CD4-positive, alpha-beta T cell treated with Interleukin-1 beta for 1 hour (primary cell): ENCODE measurements around the gene DNAJC27.
"Not testable (repeated sequence)": the region's sequence is repeated elsewhere in the genome, so short reads cannot be mapped to it uniquely, and the experiment has no call there.

Experiments
- DNase-seq, 2 donors: peaks; one replicate each; pipeline ENCODE4 v3.0.0-alpha.2; 2020 to 2022

The DNAJC27 gene

GRCh38 chr2:24971536-24972314 is at the start of gene DNAJC27:
DNAJC27 (minus strand) TSS chr2:24971955; CDS start chr2:24971904, 51 bp downstream.
- DNase-seq, result peak; percentile 98

GRCh38 chr2:25018681-25019080 is 46.9 kb upstream of the DNAJC27 start:
- DNase-seq, result no peak

- DNase-seq, result no peak
Observed at GRCh38 chr2:25014631-25015030, 42.9 kb upstream of the DNAJC27 start.

GRCh38 chr2:25011342-25011741 is 39.6 kb upstream of the DNAJC27 start:
- DNase-seq, result not testable (repeated sequence)

GRCh38 chr2:25009954-25010353 is 38.2 kb upstream of the DNAJC27 start:
- no peak for DNase-seq

GRCh38 chr2:25002066-25002465 is 30.3 kb upstream of the DNAJC27 start:
- no peak for DNase-seq

GRCh38 chr2:25001325-25001637 is 29.5 kb upstream of the DNAJC27 start:
- no peak for DNase-seq

GRCh38 chr2:25000503-25001324 is 29.0 kb upstream of the DNAJC27 start:
- DNase-seq, result no peak

- DNase-seq, result no peak
Observed at GRCh38 chr2:25000036-25000435, 28.3 kb upstream of the DNAJC27 start.

- not testable (repeated sequence) for DNase-seq
Observed at GRCh38 chr2:24999097-24999496, 27.3 kb upstream of the DNAJC27 start.

- DNase-seq, result no peak
Observed at GRCh38 chr2:24994146-24994724, 22.5 kb upstream of the DNAJC27 start.

- no peak for DNase-seq
Observed at GRCh38 chr2:24993406-24994145, 21.8 kb upstream of the DNAJC27 start.

- no peak for DNase-seq
Observed at GRCh38 chr2:24986372-24986771, 14.6 kb upstream of the DNAJC27 start.

GRCh38 chr2:24985511-24985910 is 13.8 kb upstream of the DNAJC27 start:
- DNase-seq, result no peak

GRCh38 chr2:24984912-24985311 is 13.2 kb upstream of the DNAJC27 start:
- no peak for DNase-seq

GRCh38 chr2:24981411-24982136 is 9.8 kb upstream of the DNAJC27 start:
- DNase-seq, result no peak

GRCh38 chr2:24978661-24979060 is 6.9 kb upstream of the DNAJC27 start:
- no peak for DNase-seq

GRCh38 chr2:24977631-24978030 is 5.9 kb upstream of the DNAJC27 start:
- no peak for DNase-seq

- DNase-seq, result no peak
Observed at GRCh38 chr2:24973812-24974211, 2.1 kb upstream of the DNAJC27 start.

- DNase-seq, result peak; percentile 47 to 56
Observed at GRCh38 chr2:24972315-24972961, 683 bp upstream of the DNAJC27 start.

GRCh38 chr2:24971286-24971535 is 544 bp downstream of the DNAJC27 start:
- no peak for DNase-seq
